Measurements from ENCODE around the gene GEMIN7. TPM values are rescaled to one million over a fixed set of nuclear protein-coding genes. Genes with fewer than 3 reads are reported as not detected.
A peak's percentile ranks its signal among the peaks of the same experiment; 100 is the strongest.

GEMIN7 gene
- total and polyA plus RNA-seq, 2 of the 13 experiments (the other 11 are each of a cell fraction or from before 2014, with no cell fraction given), result 24.1 to 30.6 TPM

- TF ChIP-seq ZNF83 (CRISPR knock-in tag; IDR thresholded peaks at IDR 0.05; ENCODE audit: borderline replicate concordance) (no peak), ZNF800 (CRISPR knock-in tag; IDR thresholded peaks at IDR 0.05) (no peak), REPIN1 (CRISPR knock-in tag; IDR thresholded peaks at IDR 0.05; ENCODE audit: borderline replicate concordance, low read depth) (0 out of 2 replicates have a peak, but pooled peaks have one; percentile 51), TFAP4 (IDR thresholded peaks at IDR 0.05; ENCODE audit: borderline replicate concordance, low read depth) (peak; percentile 32; the same call in 1 of the 2 replicates), PAXIP1 (CRISPR knock-in tag; conservative IDR thresholded peaks at IDR 0.05) (peak; percentile 64; the same call in 1 of the 2 replicates), FOXC1 (CRISPR knock-in tag; IDR thresholded peaks at IDR 0.05; ENCODE audit: borderline replicate concordance) (no peak; the same call in 1 of the 2 replicates), ZBTB37 (CRISPR knock-in tag; IDR thresholded peaks at IDR 0.05) (no peak), ARID2 (CRISPR knock-in tag; IDR thresholded peaks at IDR 0.05; ENCODE audit: borderline replicate concordance) (0 out of 2 replicates have a peak, but pooled peaks have one; percentile 22), SRSF9 (IDR thresholded peaks at IDR 0.05; ENCODE audit: borderline replicate concordance, insufficient read depth, low read depth, low read length, poor library complexity, severe bottlenecking) (no peak), ZNF274 (CRISPR knock-in tag; IDR thresholded peaks at IDR 0.05) (no peak), EEA1 (CRISPR knock-in tag; IDR thresholded peaks at IDR 0.05; ENCODE audit: borderline replicate concordance) (peak; percentile 42; the same call in 1 of the 2 replicates), HMG20B (CRISPR knock-in tag; conservative IDR thresholded peaks at IDR 0.05) (no peak), SRSF1 (optimal IDR thresholded peaks at IDR 0.05; ENCODE audit: low read depth, low read length) (no peak), NR2F2 (IDR thresholded peaks at IDR 0.05; ENCODE audit: borderline replicate concordance, low read depth) (no peak), ZSCAN20 (CRISPR knock-in tag; IDR thresholded peaks at IDR 0.05; ENCODE audit: borderline replicate concordance) (no peak), ZMYM2 (CRISPR knock-in tag; IDR thresholded peaks at IDR 0.05) (no peak), MIER3 (CRISPR knock-in tag; IDR thresholded peaks at IDR 0.05; ENCODE audit: borderline replicate concordance) (no peak), ZNF510 (CRISPR knock-in tag; IDR thresholded peaks at IDR 0.05; ENCODE audit: low read depth) (no peak), MAX (IDR thresholded peaks at IDR 0.05) (peak; percentile 58), BRCA1 (CRISPR knock-in tag; IDR thresholded peaks at IDR 0.05) (no peak)
Observed at GRCh38 chr19:45097776-45098520, 18.9 kb downstream of the GEMIN7 start (continued).
